Measurements from ENCODE around the gene AGXT. TPM values are rescaled to one million over a fixed set of nuclear protein-coding genes. Genes with fewer than 3 reads are reported as not detected.

Gene AGXT
- polyA plus RNA-seq, 10 donors = 0.08 to 0.11 TPM; not detected in 8

DNA sequence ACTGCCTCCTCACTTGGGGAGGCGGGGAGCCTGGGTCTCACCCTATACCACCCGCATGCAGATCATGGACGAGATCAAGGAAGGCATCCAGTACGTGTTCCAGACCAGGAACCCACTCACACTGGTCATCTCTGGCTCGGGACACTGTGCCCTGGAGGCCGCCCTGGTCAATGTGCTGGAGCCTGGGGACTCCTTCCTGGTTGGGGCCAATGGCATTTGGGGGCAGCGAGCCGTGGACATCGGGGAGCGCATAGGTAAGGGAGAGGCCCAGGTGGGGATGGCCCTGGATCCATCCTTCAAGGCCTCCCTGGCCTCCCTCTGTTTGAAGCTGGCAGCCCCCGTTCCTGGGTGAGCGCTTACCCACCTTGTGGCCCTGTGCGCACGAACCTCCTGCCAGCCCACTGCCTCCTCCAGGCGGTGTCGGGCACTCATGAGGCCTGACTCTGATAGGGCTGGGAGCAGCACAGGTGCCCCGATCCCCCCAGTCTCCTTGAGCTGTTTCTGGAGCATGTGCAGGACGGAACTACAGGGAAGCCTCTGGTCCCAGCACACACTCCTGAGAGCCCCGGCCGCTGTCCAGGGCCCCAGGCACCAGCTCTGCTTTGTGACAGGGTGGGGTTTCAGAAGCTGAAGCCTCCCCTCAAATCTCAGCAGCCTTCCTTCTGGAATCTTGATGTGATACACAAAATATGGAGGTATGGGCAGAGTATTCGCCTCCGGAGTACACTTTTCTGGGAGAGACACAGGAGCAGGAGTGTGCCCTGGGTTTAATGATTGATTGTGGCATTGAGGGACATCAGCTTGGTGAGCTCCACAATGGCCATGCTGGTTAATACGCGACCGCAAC lies 708 bp downstream of the AGXT start:
- DNase-seq = no peak

DNA sequence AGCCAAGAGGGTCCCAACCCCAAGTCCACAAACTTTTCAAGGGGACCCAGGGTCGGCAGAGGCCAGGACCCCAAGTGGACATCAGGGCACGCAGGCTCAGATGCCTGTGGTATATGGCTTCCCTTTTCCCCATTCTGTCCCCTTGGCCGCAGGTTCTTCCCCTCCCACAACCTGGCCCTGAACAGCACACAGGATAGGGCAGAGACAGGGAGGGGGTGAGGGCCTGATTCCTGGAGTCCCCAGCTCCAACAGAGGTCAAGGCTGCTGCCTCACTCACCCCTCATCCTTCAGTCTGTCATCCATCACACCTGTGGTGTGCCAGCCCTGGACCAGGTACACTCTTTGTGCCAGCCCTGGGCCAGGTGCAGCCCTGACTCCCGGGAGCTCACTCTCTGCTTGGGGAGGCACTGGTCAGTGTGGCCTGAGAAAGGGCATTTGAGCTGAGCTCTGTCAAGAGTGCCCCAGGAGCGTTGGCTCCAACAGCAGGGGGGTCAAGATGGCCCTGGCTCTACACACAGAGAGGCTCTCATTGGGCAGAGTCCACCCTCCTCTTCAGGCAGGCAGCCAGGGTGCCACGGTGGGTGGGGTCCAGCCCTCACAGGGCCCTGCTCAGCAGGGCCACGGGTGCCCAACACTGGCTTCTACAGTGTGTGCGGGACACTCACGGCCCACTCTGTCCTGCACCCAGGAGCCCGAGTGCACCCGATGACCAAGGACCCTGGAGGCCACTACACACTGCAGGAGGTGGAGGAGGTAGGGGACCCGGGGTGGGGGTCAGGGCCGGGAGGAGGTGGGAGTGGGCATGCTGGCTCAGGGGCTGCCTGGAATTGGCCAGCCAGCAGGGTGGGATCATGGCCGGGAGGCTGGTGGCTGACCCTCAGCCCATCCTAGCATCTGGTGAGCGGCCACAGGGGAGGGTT lies 1.6 kb downstream of the AGXT start:
- no peak for DNase-seq

- no peak for DNase-seq
Measured at GRCh38 chr2:240871071-240871958, 2.7 kb downstream of the AGXT start.

GRCh38 chr2:240872317-240873097 lies 3.9 kb downstream of the AGXT start:
- DNase-seq = no peak

GRCh38 chr2:240873098-240873788 lies 4.6 kb downstream of the AGXT start:
- DNase-seq = no peak

GRCh38 chr2:240873805-240874714 lies 5.4 kb downstream of the AGXT start:
- no peak for DNase-seq

GRCh38 chr2:240874715-240875227 lies 6.1 kb downstream of the AGXT start:
- DNase-seq = no peak

GRCh38 chr2:240875228-240876034 lies 6.8 kb downstream of the AGXT start:
- DNase-seq = no peak

DNA sequence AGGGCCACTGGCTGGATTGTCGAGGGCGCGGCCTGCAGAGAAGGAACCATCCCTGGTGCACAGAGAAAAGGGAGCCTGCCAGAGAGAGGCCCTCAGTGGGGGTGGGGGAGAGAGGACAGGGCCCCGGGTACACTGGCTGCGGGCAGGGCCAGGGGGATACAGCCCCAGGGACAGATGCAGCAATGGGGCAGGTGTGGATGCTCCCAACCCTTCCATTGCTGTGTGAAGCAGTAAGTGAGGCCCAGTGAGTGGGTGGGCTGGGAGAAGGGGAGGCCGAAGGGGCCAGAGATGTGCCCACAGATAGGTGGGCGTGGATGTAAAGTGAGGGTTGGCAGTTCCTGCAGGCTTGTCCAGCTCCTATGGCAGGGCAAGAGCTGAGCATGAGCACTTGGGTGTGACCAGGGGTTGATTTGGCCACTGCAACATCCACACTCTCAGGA lies 7.4 kb downstream of the AGXT start:
- DNase-seq = no peak

- DNase-seq = no peak
Measured at GRCh38 chr2:240876475-240877251, 8.0 kb downstream of the AGXT start.

DNA sequence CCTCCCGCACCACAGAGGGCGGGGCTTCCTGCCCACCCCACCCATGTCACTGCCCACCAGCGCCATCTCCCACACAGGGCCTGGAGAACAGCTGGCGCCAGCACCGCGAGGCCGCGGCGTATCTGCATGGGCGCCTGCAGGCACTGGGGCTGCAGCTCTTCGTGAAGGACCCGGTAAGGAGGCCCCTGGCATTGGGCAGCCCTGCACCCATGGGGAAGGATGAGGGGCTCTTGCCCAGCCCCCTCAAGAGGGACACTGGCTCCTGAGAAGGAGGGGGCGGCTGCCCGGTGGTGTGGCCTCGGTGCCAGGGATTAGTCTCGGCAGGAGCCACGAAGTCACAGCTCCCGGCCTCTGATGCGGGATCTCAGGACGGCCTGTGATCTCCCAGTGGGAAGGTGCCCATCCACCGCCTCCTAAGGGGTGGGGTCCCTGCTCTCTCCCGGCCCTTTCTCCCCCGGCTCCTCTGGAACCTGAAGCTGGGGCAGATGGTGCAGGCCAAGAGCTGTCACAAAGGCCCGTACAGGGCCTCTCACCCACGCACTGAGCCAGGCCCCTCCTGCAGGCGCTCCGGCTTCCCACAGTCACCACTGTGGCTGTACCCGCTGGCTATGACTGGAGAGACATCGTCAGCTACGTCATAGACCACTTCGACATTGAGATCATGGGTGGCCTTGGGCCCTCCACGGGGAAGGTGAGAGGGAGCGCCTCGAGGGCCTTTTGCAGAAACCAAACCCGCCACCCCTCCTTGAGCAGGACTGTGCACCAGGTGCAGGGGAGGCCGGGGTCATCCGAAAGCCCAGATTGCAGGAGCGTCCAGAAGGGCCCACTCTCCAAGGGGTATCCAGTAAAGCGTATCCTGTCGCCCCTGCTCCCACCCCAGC lies 9.1 kb downstream of the AGXT start:
- no peak for DNase-seq

- no peak for DNase-seq
Measured at GRCh38 chr2:240878341-240878936, 9.8 kb downstream of the AGXT start.

GRCh38 chr2:240879105-240879504 lies 10.5 kb downstream of the AGXT start:
- DNase-seq = no peak

GRCh38 chr2:240881913-240882312 lies 13.3 kb downstream of the AGXT start:
- DNase-seq = no peak

- DNase-seq = no peak
Measured at GRCh38 chr2:240884221-240884620, 15.6 kb downstream of the AGXT start.

DNA sequence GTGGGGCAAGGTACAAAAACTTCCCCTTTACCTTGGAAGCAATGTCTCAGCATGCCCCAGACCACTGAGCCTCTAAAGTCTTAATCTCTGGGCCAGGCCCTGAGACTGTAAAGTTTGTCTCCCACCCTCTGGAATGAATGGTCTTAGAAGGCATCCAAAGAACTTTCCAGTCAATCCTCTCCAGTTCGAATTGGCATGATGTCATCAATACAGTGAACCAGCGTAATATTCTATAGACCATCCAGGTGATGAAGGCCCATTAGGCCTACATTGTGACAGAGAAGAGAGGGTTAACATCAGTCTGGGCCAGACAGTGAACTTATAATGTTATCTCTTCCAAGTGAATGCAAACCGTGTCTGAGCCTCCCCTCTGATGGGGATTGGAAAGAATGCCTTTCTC lies 16.1 kb downstream of the AGXT start:
- no peak for DNase-seq
